GM12891 (cell line): Measurements from ENCODE around the gene H2AZ1.

Experiments
- PAX5 ChIP-seq: IDR thresholded peaks from 2 replicates; pipeline ENCODE4 v1.6.1; 2011; ENCODE audit warnings: low read length, moderate library complexity, mild to moderate bottlenecking; ENCODE audit not compliant: insufficient read depth, severe bottlenecking
- POLR2A ChIP-seq: IDR thresholded peaks from 2 replicates; pipeline ENCODE4 v1.6.1; 2011; ENCODE audit warnings: low read depth, low read length, control low read depth
- POLR2AphosphoS5 ChIP-seq: IDR thresholded peaks from 2 replicates; pipeline ENCODE4 v1.6.1; 2011; ENCODE audit warnings: low read depth, low read length, control low read depth

- TF ChIP-seq POLR2A (no peak), POLR2AphosphoS5 (no peak), PAX5 (no peak)
Observed at GRCh38 chr4:99991741-99992140, 41.7 kb upstream of the H2AZ1 start.
